IPS-18a (cell line): ENCODE measurements around the gene SEMG2.

ENCODE experiments used
- H3K27ac ChIP-seq: one replicate; pipeline ENCODE4 v1.5.1; 2013; ENCODE audit warnings: low read length
- H3K27me3 ChIP-seq: one replicate; pipeline ENCODE4 v1.6.1; 2013; ENCODE audit warnings: mild to moderate bottlenecking, low read length; ENCODE audit not compliant: control insufficient read depth, insufficient read depth
- H3K36me3 ChIP-seq: one replicate; pipeline ENCODE4 v1.6.1; 2013; ENCODE audit warnings: low read depth, low read length; ENCODE audit not compliant: control insufficient read depth
- H3K4me1 ChIP-seq: one replicate; pipeline ENCODE4 v1.6.1; 2013; ENCODE audit warnings: low read depth, low read length; ENCODE audit not compliant: control insufficient read depth
- H3K4me3 ChIP-seq: one replicate; pipeline ENCODE4 v1.5.1; 2013; ENCODE audit warnings: low read length
- H3K9ac ChIP-seq: one replicate; pipeline ENCODE4 v1.6.1; 2013; ENCODE audit warnings: mild to moderate bottlenecking, low read length, moderate library complexity
- H3K9me3 ChIP-seq: one replicate; pipeline ENCODE4 v1.6.1; 2013; ENCODE audit warnings: low read depth, low read length; ENCODE audit not compliant: control insufficient read depth

Gene SEMG2, protein sequence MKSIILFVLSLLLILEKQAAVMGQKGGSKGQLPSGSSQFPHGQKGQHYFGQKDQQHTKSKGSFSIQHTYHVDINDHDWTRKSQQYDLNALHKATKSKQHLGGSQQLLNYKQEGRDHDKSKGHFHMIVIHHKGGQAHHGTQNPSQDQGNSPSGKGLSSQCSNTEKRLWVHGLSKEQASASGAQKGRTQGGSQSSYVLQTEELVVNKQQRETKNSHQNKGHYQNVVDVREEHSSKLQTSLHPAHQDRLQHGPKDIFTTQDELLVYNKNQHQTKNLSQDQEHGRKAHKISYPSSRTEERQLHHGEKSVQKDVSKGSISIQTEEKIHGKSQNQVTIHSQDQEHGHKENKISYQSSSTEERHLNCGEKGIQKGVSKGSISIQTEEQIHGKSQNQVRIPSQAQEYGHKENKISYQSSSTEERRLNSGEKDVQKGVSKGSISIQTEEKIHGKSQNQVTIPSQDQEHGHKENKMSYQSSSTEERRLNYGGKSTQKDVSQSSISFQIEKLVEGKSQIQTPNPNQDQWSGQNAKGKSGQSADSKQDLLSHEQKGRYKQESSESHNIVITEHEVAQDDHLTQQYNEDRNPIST

GRCh38 chr20:45221076-45221475 is at the start of gene SEMG2:
Gene SEMG2 (plus strand): TSS chr20:45221373. CDS start chr20:45221390, 17 bp downstream.
- Histone ChIP-seq H3K27me3 (no peaks in the 10 kb centered on the region), H3K4me3 (no peak within 1 kb of the TSS), H3K9ac (no peak within 1 kb of the TSS), H3K9me3 (no peaks in the 10 kb centered on the region), H3K4me1 (no peaks in the 10 kb centered on the region), H3K36me3 (no peaks in the 10 kb centered on the region), H3K27ac (no peak within 1 kb of the TSS)

GRCh38 chr20:45173522-45173921 is 47.7 kb upstream of the SEMG2 start:
- no peaks in the 10 kb centered on the region for H3K27me3 ChIP-seq
- H3K9ac ChIP-seq = no peak overlapping the region
- no peaks in the 10 kb centered on the region for H3K9me3 ChIP-seq
- no peak overlapping the region for H3K4me3 ChIP-seq
- no peak overlapping the region for H3K27ac ChIP-seq
- H3K4me1 ChIP-seq = no peaks in the 10 kb centered on the region
- no peaks in the 10 kb centered on the region for H3K36me3 ChIP-seq

GRCh38 chr20:45174434-45175364 is 46.5 kb upstream of the SEMG2 start, which contains the start of gene PI3:
Gene PI3 (plus strand): TSS chr20:45174902. CDS start chr20:45174923, 21 bp downstream.
- Histone ChIP-seq H3K4me3 (no peak within 1 kb of the TSS), H3K27me3 (no peaks in the 10 kb centered on the region), H3K36me3 (no peaks in the 10 kb centered on the region), H3K4me1 (no peaks in the 10 kb centered on the region), H3K9ac (no peak within 1 kb of the TSS), H3K9me3 (no peaks in the 10 kb centered on the region), H3K27ac (no peak within 1 kb of the TSS)

DNA sequence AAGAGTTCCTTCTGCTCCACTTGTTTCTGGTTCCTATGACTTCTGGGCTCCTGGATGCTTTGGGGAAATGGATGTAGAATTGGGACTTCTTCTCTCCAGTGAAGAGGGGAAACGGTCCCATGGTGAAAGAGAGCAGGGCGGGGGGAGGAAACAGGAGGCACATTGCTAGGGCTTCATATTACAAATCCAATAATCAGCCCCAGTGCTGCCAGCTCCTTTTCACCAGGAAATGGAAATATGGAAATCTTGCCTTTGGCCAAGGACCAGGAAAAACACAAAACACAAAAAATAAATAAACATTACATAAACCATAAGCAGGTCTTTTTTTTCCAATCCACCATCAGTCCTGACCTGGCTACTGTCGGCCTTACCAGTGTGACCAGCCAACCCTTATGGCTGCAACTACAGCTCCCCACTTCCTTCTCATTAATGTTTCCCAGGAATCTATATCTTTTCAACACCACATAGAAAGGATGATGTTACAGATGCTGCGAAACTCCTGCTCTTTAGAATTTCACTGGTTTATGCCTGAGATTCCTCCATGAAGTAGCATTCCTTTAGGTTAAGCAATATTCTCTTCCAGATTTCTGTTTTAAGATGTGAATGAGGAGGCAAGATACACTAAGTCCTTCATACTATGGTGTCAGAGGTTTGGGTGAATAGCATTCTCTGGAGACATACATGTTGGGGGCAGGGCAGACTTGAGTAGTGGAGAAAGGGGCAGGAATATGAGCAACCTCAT is 44.5 kb upstream of the SEMG2 start:
- Histone ChIP-seq H3K27ac (no peak overlapping the region), H3K4me3 (no peak overlapping the region), H3K27me3 (no peaks in the 10 kb centered on the region), H3K4me1 (no peaks in the 10 kb centered on the region), H3K36me3 (no peaks in the 10 kb centered on the region), H3K9me3 (no peaks in the 10 kb centered on the region), H3K9ac (no peak overlapping the region)

DNA sequence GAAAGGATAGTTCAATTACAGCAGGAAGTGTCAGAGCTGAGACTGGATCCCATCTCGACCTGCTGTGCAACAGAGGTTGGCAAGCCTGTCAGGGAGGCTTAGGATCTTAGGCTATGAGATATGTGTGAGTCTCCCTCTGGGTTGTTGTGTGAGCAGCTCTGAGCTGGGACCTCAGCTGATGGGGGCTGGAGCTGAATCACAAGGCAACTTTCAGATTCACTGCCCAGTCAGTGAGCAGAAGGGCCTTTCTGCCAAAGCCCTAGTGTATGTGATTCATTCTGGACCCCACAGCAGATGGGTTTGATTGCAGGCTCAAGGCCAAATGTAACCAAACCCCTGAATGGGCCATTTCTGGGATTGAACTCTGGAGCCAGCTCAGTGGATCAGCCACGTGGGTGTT is 42.0 kb upstream of the SEMG2 start:
- Histone ChIP-seq H3K27me3 (no peaks in the 10 kb centered on the region), H3K4me1 (no peaks in the 10 kb centered on the region), H3K4me3 (no peak overlapping the region), H3K27ac (no peak overlapping the region), H3K9me3 (no peaks in the 10 kb centered on the region), H3K9ac (no peak overlapping the region), H3K36me3 (no peaks in the 10 kb centered on the region)

DNA sequence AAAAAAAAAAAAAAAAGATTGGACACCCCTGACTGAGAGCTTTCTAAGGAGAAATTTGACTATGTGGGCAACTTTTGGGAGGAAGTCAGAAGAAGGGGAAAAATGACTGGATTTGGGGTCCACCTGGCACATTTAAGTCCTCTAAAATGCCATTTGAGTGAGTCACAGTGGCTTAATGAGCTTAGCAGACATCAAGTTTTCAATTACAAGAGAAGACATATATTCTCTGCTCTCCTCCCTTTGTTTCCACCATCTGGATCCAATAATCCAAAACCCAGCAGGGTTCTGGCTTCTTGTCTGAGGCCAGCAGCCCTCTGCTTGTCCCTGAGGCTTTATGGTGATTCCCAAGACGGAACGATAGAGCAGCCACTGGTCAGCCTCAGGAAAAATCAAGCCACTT is 39.5 kb upstream of the SEMG2 start:
- no peak overlapping the region for H3K4me3 ChIP-seq
- no peaks in the 10 kb centered on the region for H3K9me3 ChIP-seq
- no peaks in the 10 kb centered on the region for H3K36me3 ChIP-seq
- no peak overlapping the region for H3K9ac ChIP-seq
- H3K27me3 ChIP-seq = no peaks in the 10 kb centered on the region
- no peaks in the 10 kb centered on the region for H3K4me1 ChIP-seq
- H3K27ac ChIP-seq = no peak overlapping the region

- Histone ChIP-seq H3K27ac (no peak overlapping the region), H3K9ac (no peak overlapping the region), H3K9me3 (no peaks in the 10 kb centered on the region), H3K4me1 (no peaks in the 10 kb centered on the region), H3K27me3 (no peaks in the 10 kb centered on the region), H3K36me3 (no peaks in the 10 kb centered on the region), H3K4me3 (no peak overlapping the region)
Measured at GRCh38 chr20:45183084-45183483, 38.1 kb upstream of the SEMG2 start.

GRCh38 chr20:45187693-45188092 is 33.5 kb upstream of the SEMG2 start:
- H3K9ac ChIP-seq = no peak overlapping the region
- no peaks in the 10 kb centered on the region for H3K36me3 ChIP-seq
- H3K27ac ChIP-seq = no peak overlapping the region
- H3K9me3 ChIP-seq = no peaks in the 10 kb centered on the region
- no peak overlapping the region for H3K4me3 ChIP-seq
- H3K4me1 ChIP-seq = no peaks in the 10 kb centered on the region
- no peaks in the 10 kb centered on the region for H3K27me3 ChIP-seq

GRCh38 chr20:45189067-45189609 is 32.0 kb upstream of the SEMG2 start:
- Histone ChIP-seq H3K9me3 (no peaks in the 10 kb centered on the region), H3K27me3 (no peaks in the 10 kb centered on the region), H3K4me3 (no peak overlapping the region), H3K9ac (no peak overlapping the region), H3K4me1 (no peaks in the 10 kb centered on the region), H3K36me3 (no peaks in the 10 kb centered on the region), H3K27ac (no peak overlapping the region)

- Histone ChIP-seq H3K36me3 (no peaks in the 10 kb centered on the region), H3K27me3 (no peaks in the 10 kb centered on the region), H3K4me1 (no peaks in the 10 kb centered on the region), H3K27ac (no peak overlapping the region), H3K4me3 (no peak overlapping the region), H3K9ac (no peak overlapping the region), H3K9me3 (no peaks in the 10 kb centered on the region)
Measured at GRCh38 chr20:45189861-45190260, 31.3 kb upstream of the SEMG2 start.

DNA sequence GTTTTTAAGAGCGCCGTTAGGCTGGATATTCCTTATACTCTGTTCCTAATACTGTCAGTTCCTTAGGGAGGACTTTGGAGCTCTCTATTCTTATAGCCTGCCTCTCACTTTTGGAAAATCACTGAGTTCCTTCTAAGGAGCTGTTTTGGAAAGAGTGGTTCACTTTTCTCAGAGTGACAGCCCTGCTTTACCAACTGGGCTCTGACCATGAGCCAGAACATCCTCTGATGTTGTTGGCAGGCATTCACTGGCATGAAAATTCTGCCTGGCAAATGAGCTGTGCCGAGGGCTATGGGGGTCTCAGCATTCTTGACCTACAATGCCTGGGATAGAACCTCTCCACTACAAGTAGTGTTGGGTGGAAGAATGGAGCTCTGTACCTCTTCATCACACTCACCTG is 29.2 kb upstream of the SEMG2 start:
- no peaks in the 10 kb centered on the region for H3K27me3 ChIP-seq
- no peaks in the 10 kb centered on the region for H3K9me3 ChIP-seq
- no peak overlapping the region for H3K4me3 ChIP-seq
- no peak overlapping the region for H3K27ac ChIP-seq
- no peaks in the 10 kb centered on the region for H3K36me3 ChIP-seq
- H3K9ac ChIP-seq = no peak overlapping the region
- no peaks in the 10 kb centered on the region for H3K4me1 ChIP-seq
